Esophagus squamous epithelium (tissue), 4 donors: ENCODE measurements around the gene BRICD5.

ENCODE experiments used
- CTCF ChIP-seq, 6 experiments: fragments of 450-650 bp in 4 of 6; fragments of 200-600 bp in 2 of 6; sonication (generic) in 2 of 6; IDR thresholded peaks; one replicate each; pipeline ENCODE4 v1.5.1; 2016 to 2019; ENCODE audit warnings: antibody characterized with exemption in 6 of 6, mild to moderate bottlenecking in 4 of 6, moderate library complexity in 4 of 6
- POLR2A ChIP-seq, 4 donors: fragments of 450-650 bp; IDR thresholded peaks; one replicate each; pipeline ENCODE4 v1.6.1; 2017; ENCODE audit warnings: antibody characterized with exemption in 4 of 4, mild to moderate bottlenecking in 4 of 4, moderate library complexity in 3 of 4

- TF ChIP-seq POLR2A (IDR thresholded peaks at IDR 0.05): no peak
- no peak for TF ChIP-seq CTCF (IDR thresholded peaks at IDR 0.05)
These were observed 20.5 kb downstream of the BRICD5 start for GRCh38 chr16:2190002-2190658.
